HTR-8/SVneo (cell line): ENCODE results near the gene P2RY4.
"Not testable (repeated sequence)": the region's sequence is repeated elsewhere in the genome, so short reads cannot be mapped to it uniquely, and the experiment has no call there.

Source experiments
- DNase-seq: peaks from one replicate; pipeline ENCODE4 v3.0.0; 2011; ENCODE audit warnings: low spot score, mixed read lengths; ENCODE audit not compliant: insufficient read length
- FAIRE-seq: peaks from 2 replicates; lab custom pipeline; 2011; peaks lifted over from hg19 to GRCh38; lab: Jason Lieb, UNC

P2RY4 gene

DNA sequence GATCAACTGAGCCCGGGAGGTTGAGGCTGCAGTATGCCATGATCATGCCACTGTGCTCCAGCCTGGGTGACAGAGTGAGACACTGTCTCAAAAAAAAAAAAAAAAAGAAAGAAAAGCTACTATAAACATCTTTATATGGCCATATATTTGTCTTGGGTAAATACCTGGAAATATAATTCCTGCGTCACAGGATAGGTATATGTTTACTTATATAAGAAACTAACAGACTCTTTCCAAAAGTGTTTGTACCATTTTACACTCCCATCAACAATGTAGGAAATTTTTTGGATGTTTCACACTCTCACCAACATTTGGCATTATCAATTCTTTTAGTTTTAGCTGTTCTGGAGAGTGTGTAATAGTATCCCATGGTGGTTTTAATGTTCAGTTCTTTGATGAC lies 12.8 kb downstream of the P2RY4 start:
- no peak for FAIRE-seq
- DNase-seq: no peak

DNA sequence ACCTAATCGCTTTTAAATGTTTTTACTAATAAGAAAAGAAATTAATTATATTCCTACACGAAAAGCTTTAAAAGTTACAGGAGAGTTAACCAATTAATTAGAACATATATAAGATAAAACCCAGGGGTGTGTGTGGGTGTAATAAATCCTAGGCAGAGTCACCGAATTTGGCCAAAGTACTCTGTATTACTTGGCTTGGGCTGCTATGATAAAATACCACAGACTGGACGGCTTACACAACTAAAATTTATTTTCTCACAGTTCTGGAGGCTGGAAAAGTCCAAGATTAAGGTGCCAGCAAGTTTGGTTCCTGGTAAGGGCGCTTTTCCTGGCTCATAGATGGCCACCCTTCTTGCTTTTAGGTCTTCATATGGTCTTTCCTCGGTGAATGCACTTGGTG lies 15.1 kb downstream of the P2RY4 start:
- FAIRE-seq: no peak
- no peak for DNase-seq

DNA sequence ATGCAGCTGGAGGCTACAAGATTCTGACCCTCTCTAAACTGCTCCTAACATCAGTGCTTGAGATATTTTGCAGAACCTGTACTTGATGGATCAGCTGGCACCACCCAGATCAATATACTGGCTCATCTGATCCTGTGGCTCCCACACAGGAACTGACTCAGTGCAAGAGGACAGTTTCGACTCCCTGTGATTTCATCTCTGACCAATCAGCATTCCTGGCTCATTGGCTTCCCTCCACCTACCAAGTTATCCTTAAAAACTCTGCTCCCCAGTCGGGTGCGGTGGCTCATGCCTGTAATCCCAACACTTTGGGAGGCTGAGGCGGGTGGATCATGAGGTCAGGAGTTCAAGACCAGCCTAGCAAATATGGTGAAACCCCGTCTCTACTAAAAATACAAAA lies 16.4 kb downstream of the P2RY4 start:
- not testable (repeated sequence) for DNase-seq, FAIRE-seq

DNA sequence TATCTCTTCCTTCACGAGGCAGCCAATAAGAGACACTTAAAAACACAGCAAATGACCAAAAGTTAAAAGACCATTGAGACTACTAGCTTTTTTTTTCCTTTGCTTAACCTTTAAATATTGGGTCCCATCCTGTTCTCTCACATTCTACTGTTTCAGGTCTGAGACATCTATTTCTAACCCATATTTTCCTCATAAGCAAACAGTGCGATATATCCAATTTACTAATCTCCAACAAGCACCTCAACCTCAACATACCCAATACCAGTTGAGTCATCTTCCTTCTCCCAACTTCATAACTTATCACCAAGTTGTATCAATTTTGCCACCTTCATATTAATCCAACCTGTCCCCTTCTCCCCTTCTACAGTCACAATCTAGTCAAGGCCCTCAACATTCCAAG lies 18.5 kb downstream of the P2RY4 start:
- FAIRE-seq (no peak), DNase-seq (no peak)

DNA sequence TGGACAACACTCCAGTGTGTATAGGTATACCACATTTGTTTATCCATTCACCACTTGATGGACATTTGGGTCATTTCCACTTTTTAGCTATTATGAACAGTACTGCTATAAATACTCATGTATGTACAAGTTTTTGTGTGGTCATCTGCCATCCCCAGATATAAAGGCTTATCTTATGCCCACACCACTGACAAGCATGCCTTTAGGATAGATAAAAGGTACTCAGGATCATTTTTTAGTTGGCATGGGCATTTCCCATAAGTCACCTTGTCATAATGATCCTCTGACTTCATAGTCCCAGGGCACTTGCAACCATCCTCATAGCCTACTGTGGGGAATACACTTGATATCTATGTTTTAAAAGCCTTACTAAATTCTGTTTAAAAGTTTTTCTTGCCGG lies 19.3 kb downstream of the P2RY4 start:
- no peak for FAIRE-seq
- no peak for DNase-seq

DNA sequence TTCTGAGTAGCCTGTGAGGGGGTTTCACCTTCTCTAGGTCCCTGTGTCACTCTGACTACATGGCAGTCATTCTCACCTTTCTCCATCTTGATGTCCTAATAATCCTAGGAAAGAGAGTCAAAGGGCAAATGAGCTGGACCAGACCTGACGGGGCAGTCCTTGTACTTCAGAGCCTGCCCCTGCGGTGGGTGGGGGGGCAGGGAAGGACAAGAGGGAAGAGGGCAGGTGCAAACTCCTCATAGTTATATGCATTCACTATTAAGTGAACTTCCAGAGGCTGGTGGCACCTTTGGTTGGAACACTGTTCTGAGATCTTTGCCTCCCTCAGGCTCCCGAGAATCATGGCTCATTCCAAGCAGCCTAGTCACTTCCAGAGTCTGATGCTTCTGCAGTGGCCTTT lies 25.6 kb downstream of the P2RY4 start, which contains the start of gene AWAT1:
Gene AWAT1, plus strand, starts transcription at position 301 of the 400 bp plus-strand sequence. Its CDS starts 41 bp downstream, at position 342.
- no peak for FAIRE-seq
- no peak for DNase-seq

DNA sequence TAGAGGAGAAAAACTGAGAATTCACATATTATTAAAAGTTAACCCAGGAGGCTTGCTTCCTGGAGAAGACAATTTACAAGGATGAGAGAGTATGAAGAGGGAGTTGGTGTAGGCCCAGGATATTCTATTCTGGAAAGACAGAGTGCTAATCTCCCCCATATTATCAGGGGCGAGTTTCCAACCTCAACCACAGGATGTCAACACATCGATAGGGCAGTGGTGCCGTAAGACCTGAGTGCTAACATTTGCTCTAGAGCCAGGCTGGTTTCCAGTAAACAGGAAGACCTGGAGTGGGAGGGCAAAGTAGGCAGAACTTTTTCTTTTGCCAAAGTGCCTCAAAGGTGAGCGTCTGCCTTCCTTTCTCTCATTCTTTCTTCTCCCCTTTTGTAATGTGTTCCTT lies 28.3 kb downstream of the P2RY4 start:
- no peak for DNase-seq
- no peak for FAIRE-seq

DNA sequence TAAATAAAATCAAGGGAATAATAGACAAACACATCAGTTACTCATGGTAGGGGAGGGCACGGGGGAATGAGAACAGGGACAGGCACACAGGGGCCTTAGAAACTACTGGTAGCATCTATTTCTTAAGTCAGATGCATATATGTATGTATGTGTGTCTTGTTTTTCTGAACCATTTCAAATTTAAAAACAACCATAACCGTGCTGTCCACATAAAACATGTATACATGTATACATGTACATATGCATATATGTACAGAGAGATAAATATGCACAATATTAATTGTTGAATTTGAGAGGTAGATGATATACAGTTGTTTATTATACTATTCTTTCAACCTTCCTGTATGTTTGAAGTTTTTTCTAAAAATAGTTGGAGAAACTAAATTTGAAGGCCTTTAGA lies 33.3 kb downstream of the P2RY4 start:
- DNase-seq (no peak), FAIRE-seq (no peak)

DNA sequence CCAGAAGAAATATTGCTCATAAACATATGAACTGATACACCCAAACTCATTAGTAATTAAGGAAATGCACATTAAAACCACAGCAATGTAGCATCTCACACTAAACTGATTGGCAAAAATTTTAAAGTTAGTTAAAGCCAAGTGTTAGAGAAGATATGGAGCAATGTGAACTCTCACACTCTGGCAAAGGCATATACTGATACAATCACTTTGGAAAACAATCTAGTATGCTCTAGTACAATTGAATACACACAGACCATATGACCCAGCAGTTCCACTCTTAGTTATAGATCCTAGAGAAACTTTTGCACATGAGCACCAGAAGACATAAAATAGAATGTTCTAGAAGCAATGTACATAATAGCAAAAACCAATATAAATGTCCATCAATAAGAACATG lies 34.0 kb downstream of the P2RY4 start:
- DNase-seq (no peak), FAIRE-seq (no peak)

DNA sequence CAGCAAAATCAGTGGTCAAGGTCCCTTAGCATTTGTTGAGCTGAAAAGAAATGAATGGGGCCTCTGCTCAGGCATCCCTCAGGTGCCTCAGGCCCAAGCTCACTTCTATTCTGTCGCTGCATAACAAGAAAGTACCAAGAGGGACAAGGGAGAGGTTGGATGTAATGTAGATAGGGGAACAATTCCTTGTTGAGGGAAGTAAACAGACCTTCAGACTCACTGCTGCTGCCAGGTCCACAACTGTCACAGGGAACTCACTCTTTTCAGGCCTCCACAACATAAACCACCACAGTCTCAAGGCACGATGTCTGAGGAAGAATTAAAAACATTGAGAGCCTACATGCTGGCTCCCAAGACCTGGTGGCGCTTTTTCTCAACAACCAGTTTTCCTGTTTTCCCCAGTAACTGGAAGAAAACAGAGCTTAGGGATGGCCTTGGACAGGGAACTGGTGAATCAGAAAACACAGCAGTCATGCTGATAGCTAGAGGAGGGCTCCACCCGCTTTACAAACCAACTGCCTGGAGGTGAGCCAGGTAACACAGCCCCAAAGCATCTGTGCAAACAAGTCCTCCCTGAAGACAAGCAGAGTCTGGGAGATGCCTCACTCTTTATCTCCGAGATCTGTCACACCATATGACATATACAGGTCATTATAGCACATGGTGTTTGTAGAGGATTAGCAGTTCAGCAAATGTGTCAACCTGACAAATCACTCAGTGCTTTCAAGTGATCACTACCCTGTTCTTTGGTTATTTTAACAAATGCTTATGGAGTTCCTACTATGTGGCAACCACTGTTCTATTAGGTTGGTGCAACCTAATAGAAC lies 39.9 kb downstream of the P2RY4 start:
- DNase-seq (no peak), FAIRE-seq (peak; percentile 62)

DNA sequence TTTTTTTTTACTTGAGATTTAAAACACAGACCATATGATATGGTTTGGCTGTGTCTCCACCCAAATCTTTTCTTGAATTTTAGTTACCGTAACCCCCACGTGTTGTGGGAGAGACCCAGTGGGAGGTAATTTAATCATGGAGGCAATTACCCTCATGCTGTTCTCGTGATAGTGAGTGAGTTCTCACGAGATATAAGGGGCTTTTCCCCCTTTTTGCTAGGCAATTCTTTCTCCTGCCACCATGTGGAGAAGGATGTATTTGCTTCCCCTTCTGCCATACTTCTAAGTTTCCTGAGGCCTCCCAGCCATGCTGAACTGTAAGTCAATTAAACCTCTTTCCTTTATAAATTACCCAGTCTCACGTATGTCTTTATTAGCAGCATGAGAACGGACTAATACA lies 50.4 kb downstream of the P2RY4 start:
- FAIRE-seq: peak; percentile 20
- not testable (repeated sequence) for DNase-seq

DNA sequence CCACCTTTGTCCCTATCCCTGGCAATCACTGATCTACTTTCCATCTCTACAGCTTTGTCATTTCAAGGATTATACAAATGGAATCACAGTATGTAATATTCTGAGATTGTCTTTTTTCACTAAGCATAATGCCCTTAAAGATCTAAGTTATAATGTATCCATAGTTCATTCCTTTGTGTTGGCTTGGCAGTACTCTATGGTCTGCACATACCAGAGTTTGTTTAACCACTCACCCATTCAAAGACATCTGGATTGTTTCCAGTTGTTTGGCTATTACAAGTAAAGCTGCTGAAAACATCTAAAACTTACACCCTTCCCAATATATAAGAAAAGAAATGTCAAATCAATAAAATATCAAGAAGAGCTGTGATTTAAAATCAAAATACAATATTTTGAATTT lies 51.5 kb downstream of the P2RY4 start:
- FAIRE-seq: no peak
- DNase-seq: no peak
